Rectal smooth muscle tissue (tissue), 1 donor: ENCODE measurements around the gene LPIN1.
"Not testable (repeated sequence)": the region's sequence is repeated elsewhere in the genome, so short reads cannot be mapped to it uniquely, and the experiment has no call there.

Experiments
- H3K27ac ChIP-seq: one replicate; pipeline ENCODE4 v1.7.0; 2013; ENCODE audit warnings: low read depth, low read length, inconsistent platforms
- H3K27me3 ChIP-seq: one replicate; pipeline ENCODE4 v1.7.0; 2013; ENCODE audit warnings: low read length; ENCODE audit not compliant: control insufficient read depth, insufficient read depth
- H3K36me3 ChIP-seq: one replicate; pipeline ENCODE4 v1.7.0; 2013; ENCODE audit warnings: low read length; ENCODE audit not compliant: control insufficient read depth, insufficient read depth
- H3K4me1 ChIP-seq: one replicate; pipeline ENCODE4 v1.7.0; 2013; ENCODE audit warnings: low read length; ENCODE audit not compliant: control insufficient read depth, insufficient read depth
- H3K4me3 ChIP-seq: one replicate; pipeline ENCODE4 v1.7.0; 2013; ENCODE audit warnings: low read length
- H3K9ac ChIP-seq: one replicate; pipeline ENCODE4 v1.7.0; 2013; ENCODE audit warnings: low read length

LPIN1 gene

DNA sequence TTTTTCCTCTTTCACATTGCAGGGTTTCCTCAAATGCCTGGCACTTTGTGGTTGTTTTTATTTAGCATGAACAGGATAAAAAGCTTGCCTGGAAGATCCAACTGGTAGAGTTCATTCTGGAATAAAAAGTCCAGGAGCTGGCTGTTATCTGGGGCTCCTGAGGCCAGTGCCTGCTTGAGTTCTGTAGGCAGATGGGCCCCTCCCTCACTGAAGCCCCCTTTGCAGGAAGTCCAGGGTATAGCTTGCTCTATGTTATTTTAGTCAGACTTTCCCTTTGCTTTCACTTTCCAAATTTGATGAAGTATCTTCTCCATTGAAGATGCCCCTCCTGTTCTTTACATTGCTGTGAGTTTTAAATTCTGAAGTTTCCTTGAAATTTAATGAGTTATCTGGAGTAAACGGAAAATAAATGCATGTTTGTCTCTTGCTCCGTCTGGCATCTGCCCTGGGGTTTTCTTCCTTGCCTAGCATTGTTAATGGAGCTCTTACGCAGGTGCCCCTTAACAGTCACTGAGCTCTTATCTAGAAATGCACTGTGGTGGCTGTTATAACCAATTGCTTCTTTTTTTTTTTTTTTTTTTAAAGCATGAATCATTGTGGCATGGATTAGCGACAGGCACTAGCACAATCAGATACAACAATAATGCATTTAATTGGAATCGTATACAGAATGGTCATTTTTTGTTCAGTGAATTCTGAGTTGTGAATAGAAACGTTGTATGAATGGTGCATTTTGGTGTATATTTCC, 27.0 kb upstream of the LPIN1 start:
- no peaks in the 10 kb centered on the region for H3K27me3 ChIP-seq
- no peak overlapping the region for H3K9ac ChIP-seq
- H3K36me3 ChIP-seq, result no peaks in the 10 kb centered on the region
- no peaks in the 10 kb centered on the region for H3K4me1 ChIP-seq
- no peak overlapping the region for H3K27ac ChIP-seq
- H3K4me3 ChIP-seq, result no peak overlapping the region

DNA sequence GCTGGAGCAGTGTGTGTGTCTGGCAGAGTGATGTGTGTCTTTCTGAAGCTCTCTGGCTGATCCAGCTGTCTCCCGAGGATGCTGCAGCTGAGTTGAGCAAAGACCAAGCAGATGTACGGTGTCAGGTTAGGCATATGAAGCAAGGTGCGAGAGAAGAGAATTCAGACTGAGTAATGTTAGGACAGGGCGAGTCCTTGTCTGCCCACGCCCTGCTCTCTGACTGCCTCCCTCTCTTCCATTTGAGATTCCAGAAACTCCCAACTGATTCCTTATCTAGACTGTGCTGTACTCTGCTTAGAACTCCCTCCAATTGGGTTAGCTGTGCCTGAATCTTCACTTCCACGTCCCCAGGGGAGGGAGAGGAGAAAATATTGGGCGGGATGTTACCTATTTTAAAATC, 25.7 kb upstream of the LPIN1 start:
- no peak overlapping the region for H3K4me3 ChIP-seq
- H3K36me3 ChIP-seq, result no peaks in the 10 kb centered on the region
- no peaks in the 10 kb centered on the region for H3K4me1 ChIP-seq
- no peak overlapping the region for H3K9ac ChIP-seq
- no peak overlapping the region for H3K27ac ChIP-seq
- H3K27me3 ChIP-seq, result no peaks in the 10 kb centered on the region

DNA sequence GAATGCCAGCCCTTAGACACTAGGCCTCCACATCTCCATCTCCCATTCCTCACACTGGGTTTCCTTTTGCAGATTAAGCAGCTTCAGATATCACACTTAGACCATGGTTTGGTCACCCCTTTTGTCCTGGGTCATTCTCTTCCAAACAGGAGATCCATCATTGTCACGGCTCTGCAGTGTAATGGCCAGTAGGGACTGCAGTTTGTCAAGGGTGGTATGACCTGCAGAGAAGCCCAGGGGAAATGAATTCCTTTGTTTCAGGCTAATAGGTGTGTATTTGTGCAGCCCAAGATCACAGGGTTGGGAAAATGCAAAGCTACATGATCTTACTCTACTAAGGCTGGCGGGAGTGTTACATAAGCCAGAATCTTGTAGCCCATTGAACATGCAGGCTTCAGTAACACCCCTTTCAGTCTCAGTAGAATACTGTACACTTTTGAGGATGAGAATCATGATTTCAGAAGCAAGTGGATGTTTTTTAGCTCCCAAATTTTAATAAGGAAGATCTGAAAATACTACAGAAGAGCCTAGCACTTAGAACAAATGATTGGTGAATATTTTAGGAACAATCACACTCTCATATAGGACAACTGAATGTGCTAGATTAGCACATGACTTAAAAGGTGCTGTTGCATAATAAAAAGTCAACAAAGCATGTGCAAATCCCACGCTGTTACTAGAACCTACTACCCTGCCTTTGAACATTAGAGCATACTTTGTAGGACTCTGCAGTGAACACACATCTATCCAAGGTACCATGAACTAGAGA, 24.0 kb upstream of the LPIN1 start:
- Histone ChIP-seq H3K4me1 (no peaks in the 10 kb centered on the region), H3K4me3 (no peak overlapping the region), H3K36me3 (no peaks in the 10 kb centered on the region), H3K9ac (no peak overlapping the region), H3K27ac (no peak overlapping the region), H3K27me3 (no peaks in the 10 kb centered on the region)

DNA sequence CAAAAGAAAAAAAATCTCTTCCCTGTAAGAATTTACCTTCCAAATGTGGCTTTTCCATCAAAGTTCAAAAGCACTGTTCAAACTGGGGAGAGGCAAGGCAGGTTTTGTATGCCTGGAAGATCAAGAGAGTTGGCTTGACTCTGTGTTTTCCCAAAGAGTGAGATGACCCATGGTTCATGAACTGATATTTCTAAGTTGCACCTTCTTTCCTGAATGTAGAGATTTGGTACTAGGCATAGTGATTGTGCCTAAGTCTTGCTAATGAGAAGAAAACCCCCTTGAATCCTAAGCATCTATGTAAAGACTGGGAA, 23.4 kb upstream of the LPIN1 start:
- Histone ChIP-seq H3K36me3 (no peaks in the 10 kb centered on the region), H3K27me3 (no peaks in the 10 kb centered on the region), H3K4me1 (no peaks in the 10 kb centered on the region), H3K4me3 (no peak overlapping the region), H3K9ac (no peak overlapping the region), H3K27ac (no peak overlapping the region)

DNA sequence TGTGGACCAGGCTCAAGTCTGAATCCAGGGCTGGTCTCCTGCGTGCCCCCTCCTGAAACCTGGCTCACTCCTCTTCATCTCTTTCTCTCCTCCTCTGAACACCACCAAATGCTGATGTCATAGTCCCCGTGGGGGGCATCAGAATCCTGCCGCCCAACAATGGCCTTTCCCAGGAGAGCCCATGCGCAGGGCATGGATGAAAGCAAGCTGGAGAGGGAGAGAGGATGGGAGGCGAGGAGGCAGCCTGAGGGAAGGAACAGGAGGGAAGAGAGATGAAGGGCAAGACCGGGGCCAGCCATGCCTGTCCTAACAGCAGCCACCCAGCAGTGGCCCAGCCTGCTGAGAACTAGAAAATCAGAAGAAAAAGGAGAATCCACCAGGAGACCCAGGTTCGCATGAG, 22.3 kb upstream of the LPIN1 start:
- H3K27me3 ChIP-seq, result no peaks in the 10 kb centered on the region
- H3K27ac ChIP-seq, result no peak overlapping the region
- H3K9ac ChIP-seq, result no peak overlapping the region
- no peak overlapping the region for H3K4me3 ChIP-seq
- H3K36me3 ChIP-seq, result no peaks in the 10 kb centered on the region
- H3K4me1 ChIP-seq, result no peaks in the 10 kb centered on the region

DNA sequence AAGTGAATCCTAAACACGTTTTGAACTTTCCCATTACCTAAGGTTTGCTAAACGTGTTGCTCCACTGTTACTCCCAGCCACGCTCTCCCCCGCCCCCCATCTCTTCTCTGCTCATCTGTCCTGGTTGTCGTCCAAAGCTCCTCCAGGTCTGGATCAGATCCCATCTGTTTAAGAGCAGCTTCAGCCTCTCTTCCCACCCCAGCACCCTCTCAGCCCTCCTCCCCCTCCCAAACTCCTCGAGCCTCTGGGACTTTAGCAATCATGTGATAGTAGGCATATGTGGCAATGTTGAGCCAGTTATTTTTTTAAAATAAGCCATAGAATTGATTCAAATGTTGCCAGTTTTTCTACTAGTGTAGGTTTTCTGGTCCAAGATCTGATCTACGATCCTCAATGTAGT, 20.0 kb upstream of the LPIN1 start:
- H3K27ac ChIP-seq, result no peak overlapping the region
- H3K36me3 ChIP-seq, result no peaks in the 10 kb centered on the region

DNA sequence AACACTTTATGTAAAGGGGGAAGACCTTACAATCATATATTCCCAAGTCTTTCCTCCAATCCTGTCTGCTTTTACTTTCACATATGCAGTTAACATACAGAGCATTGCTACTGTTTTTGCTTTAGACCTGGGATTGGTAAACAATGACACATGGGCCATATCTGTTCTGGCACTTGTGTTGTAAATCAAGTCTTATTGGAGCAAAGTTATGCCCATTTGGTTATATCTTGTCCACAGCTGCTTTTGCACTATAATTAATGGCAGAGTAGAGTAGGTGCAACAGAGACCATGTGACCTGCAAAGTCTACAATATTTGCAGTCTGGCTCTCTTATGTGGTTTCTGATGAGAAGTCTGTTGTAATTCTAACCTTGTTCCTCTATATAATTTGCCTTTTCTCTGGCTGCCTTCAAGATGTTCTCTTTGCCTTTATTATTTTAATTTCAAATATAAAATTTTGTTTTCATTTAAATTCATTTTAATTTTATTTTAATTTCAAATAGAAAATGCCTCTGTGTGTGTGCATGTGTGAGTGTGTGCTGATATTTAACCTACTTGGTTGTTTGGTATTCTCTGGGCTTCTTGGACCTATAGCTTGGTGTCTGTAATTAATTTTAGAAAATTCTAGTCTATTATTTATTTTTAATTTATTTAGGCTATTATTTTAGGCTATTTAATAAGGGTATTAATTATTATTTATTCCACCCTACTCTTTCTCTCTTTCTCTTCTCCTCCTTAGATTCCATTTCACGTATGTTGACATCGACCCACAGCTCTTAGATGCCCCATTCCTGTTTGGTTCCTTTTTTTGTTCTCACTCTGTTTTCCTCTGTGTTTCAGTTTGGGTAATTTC, 16.8 kb upstream of the LPIN1 start:
- Histone ChIP-seq H3K9ac (no peak overlapping the region), H3K36me3 (no peaks in the 10 kb centered on the region), H3K27ac (no peak overlapping the region), H3K4me1 (no peaks in the 10 kb centered on the region), H3K27me3 (no peaks in the 10 kb centered on the region), H3K4me3 (no peak overlapping the region)

More for the DNA sequence above, 20.0 kb upstream of the LPIN1 start:
- H3K9ac ChIP-seq, result no peak overlapping the region
- no peaks in the 10 kb centered on the region for H3K4me1 ChIP-seq
- H3K27me3 ChIP-seq, result no peaks in the 10 kb centered on the region
- no peak overlapping the region for H3K4me3 ChIP-seq

DNA sequence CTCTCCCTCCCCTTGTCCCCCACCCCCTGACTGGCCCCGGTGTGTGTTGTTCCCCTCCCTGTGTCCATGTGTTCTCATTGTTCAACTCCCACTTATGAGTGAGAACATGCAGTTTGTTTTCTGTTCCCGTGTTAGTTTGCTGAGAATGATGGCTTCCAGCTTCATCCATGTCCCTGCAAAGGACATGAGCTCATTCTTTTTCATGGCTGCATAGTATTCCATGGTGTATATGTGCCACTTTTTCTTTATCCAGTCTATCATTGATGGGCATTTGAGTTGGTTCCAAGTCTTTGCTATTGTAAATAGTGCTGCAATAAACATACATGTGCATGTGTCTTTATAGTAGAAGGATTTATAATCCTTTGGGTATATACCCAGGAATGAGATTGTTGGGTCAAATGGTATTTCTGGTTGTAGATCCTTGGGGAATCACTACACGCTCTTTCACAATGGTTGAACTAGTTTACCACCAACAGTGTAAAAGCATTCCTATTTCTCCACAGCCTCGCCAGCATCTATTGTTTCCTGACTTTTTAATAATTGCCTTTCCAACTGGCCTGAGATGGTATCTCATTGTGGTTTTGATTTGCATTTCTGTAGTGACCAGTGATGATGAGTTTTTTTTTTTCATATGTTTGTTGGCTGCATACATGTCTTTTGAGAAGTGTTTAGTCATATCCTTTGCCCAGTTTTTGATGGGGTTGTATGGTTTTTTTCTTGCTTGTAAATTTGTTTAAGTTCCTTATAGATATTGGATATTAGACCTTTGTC, 15.0 kb upstream of the LPIN1 start:
- H3K36me3 ChIP-seq, H3K27ac ChIP-seq, H3K9ac ChIP-seq, H3K4me3 ChIP-seq, H3K4me1 ChIP-seq, H3K27me3 ChIP-seq: not testable (repeated sequence)

DNA sequence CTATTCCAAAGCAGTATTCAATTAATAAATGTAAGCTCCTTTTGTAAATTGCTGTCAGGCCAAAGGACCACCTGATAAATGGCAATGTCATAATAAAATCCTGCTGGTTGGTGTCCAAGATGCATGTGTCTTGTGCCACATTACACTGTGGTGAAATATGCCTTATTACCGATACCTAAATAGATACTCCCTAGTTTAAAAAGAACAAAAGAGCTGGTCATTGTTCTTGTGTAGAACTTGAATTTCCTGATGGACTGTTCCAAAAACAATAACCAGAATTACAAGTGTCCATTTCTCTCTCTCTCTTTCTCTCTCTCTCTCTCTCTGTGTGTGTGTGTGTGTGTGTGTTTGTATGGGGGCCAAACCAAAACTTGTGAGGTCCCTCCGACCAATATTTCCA, 13.8 kb upstream of the LPIN1 start:
- no peak overlapping the region for H3K9ac ChIP-seq
- H3K27ac ChIP-seq, result no peak overlapping the region
- H3K36me3 ChIP-seq, result no peaks in the 10 kb centered on the region
- no peaks in the 10 kb centered on the region for H3K4me1 ChIP-seq
- H3K4me3 ChIP-seq, result no peak overlapping the region
- no peaks in the 10 kb centered on the region for H3K27me3 ChIP-seq

DNA sequence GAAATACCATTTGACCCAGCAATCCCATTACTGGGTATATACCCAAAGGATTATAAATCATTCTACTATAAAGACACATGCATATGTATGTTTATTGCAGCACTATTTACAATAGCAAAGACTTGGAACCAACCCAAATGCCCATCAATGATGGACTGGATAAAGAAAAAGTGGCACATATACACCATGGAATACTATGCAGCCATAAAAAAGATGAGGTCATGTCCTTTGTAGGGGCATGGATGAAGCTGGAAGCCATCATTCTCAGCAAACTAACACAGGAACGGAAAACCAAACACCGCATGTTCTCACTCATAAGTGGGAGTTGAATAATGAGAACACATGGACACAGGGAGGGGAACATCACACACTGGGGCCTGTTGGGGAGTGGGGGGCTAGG, 8.6 kb upstream of the LPIN1 start:
- not testable (repeated sequence) for H3K4me1 ChIP-seq, H3K4me3 ChIP-seq, H3K27ac ChIP-seq, H3K36me3 ChIP-seq, H3K27me3 ChIP-seq, H3K9ac ChIP-seq

DNA sequence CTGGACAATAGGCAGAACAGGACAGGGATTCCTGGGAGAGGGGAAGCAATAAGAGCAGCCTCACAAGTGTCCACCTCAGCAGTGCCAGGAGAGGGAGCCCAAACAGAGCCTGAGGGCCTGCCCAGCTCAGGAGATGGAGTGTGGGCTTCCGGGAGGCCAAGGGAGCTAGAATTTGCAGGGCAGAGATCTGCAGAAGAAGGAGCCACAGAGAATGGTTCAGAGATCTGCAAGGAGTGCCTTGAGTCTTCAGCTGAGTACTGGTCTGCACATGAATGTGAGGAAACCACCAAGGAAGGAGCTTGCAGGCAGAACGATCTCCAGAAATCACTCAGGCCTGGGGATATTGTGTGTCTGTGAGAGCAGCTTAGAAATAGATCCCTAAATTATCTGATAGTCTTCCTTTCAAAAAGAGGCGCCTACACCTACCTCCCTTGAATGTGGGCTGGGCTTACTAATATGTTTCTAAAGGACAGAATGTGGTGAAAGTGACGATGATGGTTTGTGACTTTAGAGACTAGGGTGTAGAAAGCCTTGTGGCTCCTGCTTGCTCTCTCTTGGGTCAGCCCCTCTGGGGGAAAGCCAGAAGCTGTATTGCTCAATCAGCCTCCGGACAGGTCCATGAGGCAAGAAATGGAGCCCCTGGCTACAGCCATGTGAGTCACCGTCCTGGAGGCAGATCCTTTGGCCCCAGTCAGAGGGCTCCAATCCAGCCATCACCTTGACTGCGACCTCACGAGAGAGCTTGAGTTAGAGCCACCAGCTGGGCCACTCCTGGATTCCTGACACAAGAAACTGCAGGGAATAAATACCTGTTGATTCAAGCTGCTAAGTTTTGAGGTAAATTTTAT, 7.6 kb upstream of the LPIN1 start:
- H3K4me1 ChIP-seq, result peaks cover 5% of the 10 kb centered on the region
- H3K27me3 ChIP-seq, result no peaks in the 10 kb centered on the region
- H3K27ac ChIP-seq, result no peak overlapping the region
- H3K4me3 ChIP-seq, result no peak overlapping the region
- no peak overlapping the region for H3K9ac ChIP-seq
- H3K36me3 ChIP-seq, result no peaks in the 10 kb centered on the region
